Uterus (tissue), 2 donors: ENCODE measurements around the gene CLCA2.

Experiments
- CTCF ChIP-seq, 4 experiments: fragments of 200-600 bp in 2 of 4; fragments of 450-650 bp in 2 of 4; sonication (generic) in 2 of 4; IDR thresholded peaks; one replicate each; pipeline ENCODE4 v1.5.1; 2016 to 2019; ENCODE audit warnings: antibody characterized with exemption in 4 of 4, mild to moderate bottlenecking in 2 of 4, moderate library complexity in 1 of 4
- POLR2A ChIP-seq, 2 donors: fragments of 450-650 bp; IDR thresholded peaks; one replicate each; pipeline ENCODE4 v1.6.1; 2016; ENCODE audit warnings: antibody characterized with exemption in 2 of 2, mild to moderate bottlenecking in 1 of 2, moderate library complexity in 1 of 2

- TF ChIP-seq CTCF (IDR thresholded peaks at IDR 0.05) (no peak), POLR2A (IDR thresholded peaks at IDR 0.05) (no peak)
These were observed 12.1 kb downstream of the CLCA2 start for GRCh38 chr1:86436041-86436440.
